ENCODE results near the gene GBF1.

GRCh38 chr10:102280397-102281101 is 35.2 kb downstream of the GBF1 start:
- no peak for TF ChIP-seq CTCF (IDR thresholded peaks at IDR 0.05; ENCODE audit: poor library complexity)
- no peak for TF ChIP-seq EZH2phosphoT487 (IDR thresholded peaks at IDR 0.05; ENCODE audit: low read depth, severe bottlenecking, unreplicated experiment)
- no peak for TF ChIP-seq EZH2 (IDR thresholded peaks at IDR 0.05; ENCODE audit: borderline replicate concordance)

Measured in hepatocyte (in vitro differentiated cells).